Measurements from ENCODE around the gene XXYLT1.

XXYLT1 gene

DNA sequence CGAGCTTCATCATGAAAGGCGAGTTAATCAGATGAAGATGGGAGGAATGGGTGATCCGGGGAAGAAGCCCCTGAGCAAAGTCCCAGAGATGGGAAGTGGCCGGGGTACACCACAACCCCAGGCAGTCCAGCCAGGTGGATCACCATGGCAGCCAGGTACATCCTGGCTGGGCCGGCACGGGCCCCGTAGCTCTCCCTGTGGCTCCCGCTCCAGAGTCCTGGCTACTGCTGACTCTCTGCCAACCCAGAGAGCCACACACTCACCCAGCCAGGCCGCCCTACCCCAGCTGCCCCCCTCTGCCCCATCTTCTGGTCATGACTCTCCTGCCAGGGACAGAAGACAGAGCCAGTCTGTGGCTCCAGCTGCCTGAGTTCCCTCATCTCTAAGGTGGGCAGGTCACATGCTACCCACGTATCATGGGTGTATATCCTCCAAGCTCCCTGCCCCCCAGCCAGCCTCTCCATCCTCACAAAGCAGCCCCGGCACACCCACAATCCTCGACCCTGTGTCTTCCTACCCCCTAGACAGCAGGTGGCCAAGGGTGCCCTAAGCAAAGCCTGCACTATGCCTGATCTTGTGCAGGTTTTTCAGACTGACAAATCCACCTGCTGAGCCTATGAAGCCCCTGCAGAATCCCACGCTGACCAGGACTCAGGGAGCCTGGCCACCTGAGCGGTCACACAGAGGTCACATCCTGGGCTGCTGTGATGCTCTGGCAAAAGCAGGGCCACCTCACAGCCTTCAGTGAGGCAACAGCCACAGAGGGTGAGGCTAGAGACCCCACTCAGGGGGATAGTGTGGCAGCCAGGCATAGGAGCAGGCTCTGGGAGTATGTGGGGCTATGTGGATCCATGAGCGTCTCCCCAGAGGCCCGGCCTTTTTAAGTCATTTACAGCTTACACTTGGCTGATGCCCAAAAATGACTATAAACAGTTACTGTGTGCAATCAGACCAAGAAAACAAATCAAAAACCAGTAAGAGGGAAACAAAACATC is 13.2 kb downstream of the XXYLT1 start:
- CTCF ChIA-PET: interaction anchor here (1.1 to 5.5 kb wide), 14 partner anchors 14 to 587 kb away, joined by 3 to 22 read pairs (median 4); no protein-coding TSS in a partner anchor
- peak in 2 of 3 donors; percentile 21 to 24 for DNase-seq
- WGBS (ENCODE audit: insufficient coverage): 93% methylated on average over 13 of the region's 16 CpGs

GRCh38 chr3:195256639-195257453 is 14.1 kb downstream of the XXYLT1 start:
- Histone ChIP-seq H3K36me3 (ENCODE audit: control insufficient read depth in 4 of 4, insufficient read depth in 4 of 4, low read length in 3 of 4) (peaks cover 0 to 16% (median 1%) of the 10 kb centered on the region in 4 experiments), H3K27ac (ENCODE audit: insufficient read depth in 1 of 2, low read depth in 1 of 2, low read length in 2 of 2, poor library complexity in 1 of 2, severe bottlenecking in 2 of 2) (no peak overlapping the region), H3K27me3 (replicated peaks in 2 of 5; ENCODE audit: control insufficient read depth in 4 of 5, insufficient read depth in 5 of 5, low read length in 4 of 5) (no peaks in the 10 kb centered on the region), H3K4me3 (ENCODE audit: control insufficient read depth in 1 of 7, extremely low read depth in 1 of 7, insufficient read depth in 4 of 7, low read depth in 2 of 7, low read length in 6 of 7) (no peak overlapping the region), H3K9me3 (ENCODE audit: control extremely low read depth in 1 of 5, control insufficient read depth in 4 of 5, insufficient read depth in 2 of 5, low read depth in 1 of 5, low read length in 4 of 5) (no peaks in the 10 kb centered on the region), H3K4me1 (ENCODE audit: control extremely low read depth in 1 of 4, control insufficient read depth in 4 of 4, insufficient read depth in 4 of 4, low read length in 3 of 4) (peaks cover 5 to 61% (median 39%) of the 10 kb centered on the region in 4 experiments)
- 98% methylated on average over 19 of the region's 19 CpGs for WGBS (ENCODE audit: insufficient coverage)
- DNase-seq: no peak
- ChIA-PET CTCF (interaction anchor here (1.1 to 5.5 kb wide), 11 partner anchors 13 to 586 kb away, joined by 3 to 22 read pairs (median 4); no protein-coding TSS in a partner anchor), POLR2A (interaction anchor here (0.8 to 1.1 kb wide), 2 partner anchors 30 to 101 kb away, joined by 3 read pairs; no protein-coding TSS in a partner anchor)

More for the DNA sequence above, 13.2 kb downstream of the XXYLT1 start:
- POLR2A ChIA-PET: interaction anchor here (0.8 to 1.1 kb wide), 2 partner anchors 31 to 102 kb away, joined by 3 read pairs; no protein-coding TSS in a partner anchor
- H3K27ac ChIP-seq (ENCODE audit: insufficient read depth in 1 of 2, low read depth in 1 of 2, low read length in 2 of 2, poor library complexity in 1 of 2, severe bottlenecking in 2 of 2): no peak overlapping the region
- H3K4me1 ChIP-seq (ENCODE audit: control extremely low read depth in 1 of 4, control insufficient read depth in 4 of 4, insufficient read depth in 4 of 4, low read length in 3 of 4): peaks cover 4 to 59% (median 38%) of the 10 kb centered on the region in 4 experiments
- no peak overlapping the region for H3K4me3 ChIP-seq (ENCODE audit: control insufficient read depth in 1 of 7, extremely low read depth in 1 of 7, insufficient read depth in 4 of 7, low read depth in 2 of 7, low read length in 6 of 7)
- no peaks in the 10 kb centered on the region for H3K9me3 ChIP-seq (ENCODE audit: control extremely low read depth in 1 of 5, control insufficient read depth in 4 of 5, insufficient read depth in 2 of 5, low read depth in 1 of 5, low read length in 4 of 5)
- peaks cover 0 to 16% (median 1%) of the 10 kb centered on the region in 4 experiments for H3K36me3 ChIP-seq (ENCODE audit: control insufficient read depth in 4 of 4, insufficient read depth in 4 of 4, low read length in 3 of 4)
- no peaks in the 10 kb centered on the region for H3K27me3 ChIP-seq (replicated peaks in 2 of 5; ENCODE audit: control insufficient read depth in 4 of 5, insufficient read depth in 5 of 5, low read length in 4 of 5)

DNA sequence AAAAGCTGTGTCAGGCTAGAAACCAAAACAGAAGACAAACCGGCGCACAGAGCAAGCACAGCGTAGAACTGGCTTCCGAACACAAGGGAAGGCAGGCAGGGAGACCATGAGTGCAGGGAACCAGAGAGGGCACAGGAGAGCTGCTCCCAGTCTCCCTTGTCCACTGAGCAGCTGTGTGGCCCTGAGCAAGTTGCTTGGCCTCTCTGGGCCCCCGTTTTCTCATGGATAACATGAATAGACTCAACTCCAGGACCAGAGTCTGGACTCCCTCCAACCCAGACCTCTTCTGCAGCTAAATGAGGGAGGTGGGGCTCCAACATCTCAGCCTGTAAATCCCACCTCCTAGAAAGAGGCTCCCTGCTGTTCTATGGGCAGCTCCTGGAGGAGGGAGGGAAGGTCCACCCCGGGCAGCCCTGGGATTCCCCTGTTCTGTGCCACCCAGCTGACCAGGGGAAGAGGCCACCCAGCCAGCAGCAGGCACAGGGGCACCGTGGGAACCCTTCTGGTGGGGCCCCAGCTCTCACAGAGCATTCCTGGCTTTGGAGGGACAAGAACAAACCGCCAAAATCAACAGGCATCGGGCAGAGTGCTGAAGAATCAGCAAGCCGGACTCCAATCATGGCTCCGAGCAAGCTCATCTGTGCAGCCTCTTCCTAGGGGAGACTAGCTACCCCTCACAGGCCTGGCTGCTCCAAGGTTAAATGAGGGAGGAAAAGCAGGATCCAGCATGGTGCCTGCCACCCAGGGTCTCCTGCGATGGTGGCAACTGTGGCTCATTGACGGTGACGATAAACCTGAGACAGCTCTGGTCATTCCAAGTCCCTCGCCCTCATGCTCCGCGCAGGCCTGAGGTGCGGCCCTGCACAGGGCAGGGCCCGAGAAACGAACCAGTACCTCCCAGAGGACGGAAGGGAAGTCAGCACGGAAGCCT is 15.1 kb downstream of the XXYLT1 start:
- Histone ChIP-seq H3K9me3 (ENCODE audit: control extremely low read depth in 1 of 5, control insufficient read depth in 4 of 5, insufficient read depth in 2 of 5, low read depth in 1 of 5, low read length in 4 of 5) (no peaks in the 10 kb centered on the region), H3K27ac (ENCODE audit: insufficient read depth in 1 of 2, low read depth in 1 of 2, low read length in 2 of 2, poor library complexity in 1 of 2, severe bottlenecking in 2 of 2) (no peak overlapping the region), H3K4me3 (ENCODE audit: control insufficient read depth in 1 of 7, extremely low read depth in 1 of 7, insufficient read depth in 4 of 7, low read depth in 2 of 7, low read length in 6 of 7) (no peak overlapping the region), H3K36me3 (ENCODE audit: control insufficient read depth in 4 of 4, insufficient read depth in 4 of 4, low read length in 3 of 4) (peaks cover 0 to 16% (median 1%) of the 10 kb centered on the region in 4 experiments), H3K4me1 (ENCODE audit: control extremely low read depth in 1 of 4, control insufficient read depth in 4 of 4, insufficient read depth in 4 of 4, low read length in 3 of 4) (peaks cover 5 to 64% (median 44%) of the 10 kb centered on the region in 4 experiments), H3K27me3 (replicated peaks in 2 of 5; ENCODE audit: control insufficient read depth in 4 of 5, insufficient read depth in 5 of 5, low read length in 4 of 5) (no peaks in the 10 kb centered on the region)
- no peak for DNase-seq
- ChIA-PET CTCF (interaction anchor here (1.0 to 5.5 kb wide), 12 partner anchors 12 to 585 kb away, joined by 3 to 22 read pairs (median 4); partner anchors contain the start of gene LSG1), POLR2A (no interaction called here)
- 97% methylated on average over 21 of the region's 22 CpGs for WGBS (ENCODE audit: insufficient coverage)

DNA sequence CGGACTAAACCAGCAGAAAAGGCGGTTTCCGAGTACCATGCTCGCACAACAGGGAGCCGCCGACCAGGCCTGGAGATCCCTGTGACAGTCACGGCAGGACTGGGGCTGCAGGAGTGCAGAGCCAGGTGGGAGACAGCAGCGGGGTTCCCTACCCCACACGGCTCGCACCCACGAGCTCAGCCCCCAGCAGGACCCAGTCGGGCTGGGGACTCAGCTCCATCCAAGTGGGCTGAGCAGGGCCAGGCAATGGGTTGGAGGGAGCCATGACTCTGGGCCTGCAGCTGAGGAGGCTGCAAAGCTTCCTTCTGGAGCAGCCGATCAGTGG is 15.8 kb downstream of the XXYLT1 start:
- no peak for DNase-seq
- H3K9me3 ChIP-seq (ENCODE audit: control extremely low read depth in 1 of 5, control insufficient read depth in 4 of 5, insufficient read depth in 2 of 5, low read depth in 1 of 5, low read length in 4 of 5): no peaks in the 10 kb centered on the region
- H3K4me3 ChIP-seq (ENCODE audit: control insufficient read depth in 1 of 7, extremely low read depth in 1 of 7, insufficient read depth in 4 of 7, low read depth in 2 of 7, low read length in 6 of 7): no peak overlapping the region
- CTCF ChIA-PET: interaction anchor here (1.0 to 5.5 kb wide), 6 partner anchors 15 to 583 kb away, joined by 3 to 22 read pairs (median 4); partner anchors contain the start of gene LSG1
- peaks cover 8 to 62% (median 43%) of the 10 kb centered on the region in 4 experiments for H3K4me1 ChIP-seq (ENCODE audit: control extremely low read depth in 1 of 4, control insufficient read depth in 4 of 4, insufficient read depth in 4 of 4, low read length in 3 of 4)
- POLR2A ChIA-PET: no interaction called here
- no peak overlapping the region for H3K27ac ChIP-seq (ENCODE audit: insufficient read depth in 1 of 2, low read depth in 1 of 2, low read length in 2 of 2, poor library complexity in 1 of 2, severe bottlenecking in 2 of 2)
- WGBS (ENCODE audit: insufficient coverage): 93% methylated on average over 13 of the region's 13 CpGs
- no peaks in the 10 kb centered on the region for H3K27me3 ChIP-seq (replicated peaks in 2 of 5; ENCODE audit: control insufficient read depth in 4 of 5, insufficient read depth in 5 of 5, low read length in 4 of 5)
- peaks cover 0 to 16% (median 1%) of the 10 kb centered on the region in 4 experiments for H3K36me3 ChIP-seq (ENCODE audit: control insufficient read depth in 4 of 4, insufficient read depth in 4 of 4, low read length in 3 of 4)

DNA sequence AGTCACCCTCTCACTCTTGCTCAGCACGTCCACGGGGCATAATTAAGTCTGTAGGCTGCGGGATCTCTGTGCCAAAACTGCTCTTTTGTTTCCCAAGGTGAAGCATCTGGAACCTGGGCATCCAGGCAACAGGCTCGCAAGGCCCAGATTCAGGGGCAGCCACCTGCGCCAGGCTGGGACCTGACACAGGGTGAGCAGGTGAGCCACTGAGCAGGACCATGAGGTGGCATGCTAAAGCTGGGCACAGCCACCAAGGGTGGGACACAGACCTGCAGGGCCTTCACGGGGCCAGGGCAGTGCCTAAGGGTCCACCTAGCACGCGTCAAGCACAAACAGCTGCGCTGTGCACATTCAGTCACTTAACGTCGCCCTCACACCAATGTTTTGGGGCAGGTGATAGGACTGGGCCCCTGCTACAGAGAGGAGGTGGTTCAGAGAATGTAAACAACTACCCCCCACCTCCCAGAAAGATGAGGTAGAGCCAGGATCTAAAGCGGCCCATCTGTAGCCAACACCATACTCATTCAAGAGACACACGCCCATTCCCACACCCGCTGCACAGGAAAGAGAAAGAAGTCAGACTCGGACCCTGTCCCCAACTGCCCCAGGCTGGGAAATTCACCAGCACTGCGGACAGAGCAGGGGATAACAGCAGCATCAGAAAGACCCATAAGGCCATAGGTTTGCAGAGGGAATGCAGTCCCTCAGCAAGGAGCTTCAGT is 16.3 kb downstream of the XXYLT1 start:
- Histone ChIP-seq H3K36me3 (ENCODE audit: control insufficient read depth in 4 of 4, insufficient read depth in 4 of 4, low read length in 3 of 4) (peaks cover 0 to 16% (median 1%) of the 10 kb centered on the region in 4 experiments), H3K9me3 (ENCODE audit: control extremely low read depth in 1 of 5, control insufficient read depth in 4 of 5, insufficient read depth in 2 of 5, low read depth in 1 of 5, low read length in 4 of 5) (no peaks in the 10 kb centered on the region), H3K27me3 (replicated peaks in 2 of 5; ENCODE audit: control insufficient read depth in 4 of 5, insufficient read depth in 5 of 5, low read length in 4 of 5) (no peaks in the 10 kb centered on the region), H3K27ac (ENCODE audit: insufficient read depth in 1 of 2, low read depth in 1 of 2, low read length in 2 of 2, poor library complexity in 1 of 2, severe bottlenecking in 2 of 2) (no peak overlapping the region), H3K4me3 (ENCODE audit: control insufficient read depth in 1 of 7, extremely low read depth in 1 of 7, insufficient read depth in 4 of 7, low read depth in 2 of 7, low read length in 6 of 7) (no peak overlapping the region), H3K4me1 (ENCODE audit: control extremely low read depth in 1 of 4, control insufficient read depth in 4 of 4, insufficient read depth in 4 of 4, low read length in 3 of 4) (peaks cover 8 to 60% (median 42%) of the 10 kb centered on the region in 4 experiments)
- WGBS (ENCODE audit: insufficient coverage): 97% methylated on average over 14 of the region's 16 CpGs
- DNase-seq: no peak
- POLR2A ChIA-PET: no interaction called here
- CTCF ChIA-PET: interaction anchor here (0.7 to 5.5 kb wide), 6 partner anchors 86 to 582 kb away, joined by 3 to 22 read pairs (median 4); partner anchors contain the start of gene LSG1
